Stomach (tissue), 9 donors: ENCODE data around the gene ZNF749. TPM values are rescaled to one million over a fixed set of nuclear protein-coding genes. Genes with fewer than 3 reads are reported as not detected.

Experiments used
- DNase-seq, 2 donors: peaks; one replicate each; pipeline versions ENCODE4 v3.0.0 to v3.0.0-alpha.2; 2013 to 2019
- H3K27ac ChIP-seq, 5 donors: fragments of 200-600 bp in 4 of 5; sonication (generic) in 4 of 5; one replicate each; pipeline ENCODE4 v1.5.1; 2013 to 2019; ENCODE audit warnings: mild to moderate bottlenecking in 1 of 5, moderate library complexity in 1 of 5
- H3K27me3 ChIP-seq, 3 donors: fragments of 200-600 bp; sonication (generic); one replicate each; pipeline ENCODE4 v1.5.1; 2017 to 2019; ENCODE audit warnings: mixed run types in 1 of 3
- H3K36me3 ChIP-seq, 4 donors: fragments of 200-600 bp; sonication (generic); 1 replicate in 3 of 4; 2 replicates in 1 of 4; pipeline ENCODE4 v1.5.1; 2016 to 2019
- H3K4me1 ChIP-seq, 4 donors: fragments of 200-600 bp; sonication (generic); one replicate each; pipeline ENCODE4 v1.5.1; 2016 to 2019
- H3K4me3 ChIP-seq, 4 donors: fragments of 200-600 bp; sonication (generic) in 3 of 4; one replicate each; pipeline ENCODE4 v1.5.1; 2016 to 2019; ENCODE audit warnings: mild to moderate bottlenecking in 1 of 4
- H3K9me3 ChIP-seq, 4 donors: fragments of 200-600 bp; sonication (generic); one replicate each; pipeline ENCODE4 v1.5.1; 2016 to 2019
- EP300 ChIP-seq: sonication (generic); formaldehyde crosslinking; IDR thresholded peaks from one replicate; pipeline ENCODE4 v1.6.1; 2017; ENCODE audit warnings: antibody characterized with exemption
- POLR2A ChIP-seq, 4 donors: fragments of 450-650 bp; IDR thresholded peaks; one replicate each; pipeline ENCODE4 v1.6.1; 2016; ENCODE audit warnings: antibody characterized with exemption in 4 of 4, control low read depth in 2 of 4, mild to moderate bottlenecking in 1 of 4, moderate library complexity in 1 of 4
- POLR2AphosphoS5 ChIP-seq, 3 donors: sonication (generic); formaldehyde crosslinking; IDR thresholded peaks; one replicate each; pipeline ENCODE4 v1.6.1; 2016; ENCODE audit warnings: antibody characterized with exemption in 3 of 3
- WGBS, 5 donors: extraction: QIAGEN DNeasy Blood & Tissue Kit in 3 of 5; methylation state at CpG; one replicate each; pipeline versions ENCODE4 v1.1.5 to v1.1.7; 2013 to 2018; 5-methylcytosine and 5-hydroxymethylcytosine counted together
- intact Hi-C: fragments of 100-400 bp; cut with DNase I; formaldehyde crosslinking; loops from one replicate; pipeline ENCODE4 v1.15.1; 2023; ENCODE audit warnings: low total_unique reads
- polyA plus RNA-seq, 3 donors: library from polyadenylated mRNA; stranded (reverse); fragments of 200-250 nt; gene quantifications; one replicate each; pipeline ENCODE4 v1.2.3, GENCODE V29; 2013
- total RNA-seq, 5 donors: library from RNA; depleted of rRNA; stranded (reverse); fragments of >200 nt; gene quantifications; one replicate each; pipeline versions ENCODE4 v1.1.0 to v1.2.3, GENCODE V29; 2014 to 2016
- TF ChIP-seq, protein P1 (sequence below), 7 experiments: fragments of 450-650 bp in 4 of 7; fragments of 200-600 bp in 3 of 7; sonication (generic) in 3 of 7; IDR thresholded peaks; one replicate each; pipeline ENCODE4 v1.5.1; 2016 to 2019; ENCODE audit warnings: antibody characterized with exemption in 7 of 7, control low read depth in 2 of 7, mild to moderate bottlenecking in 1 of 7
- donor health status: healthy with polysubstance abuse.
- donor health status: Bipolar disorder and iron deficiency.
- donor health status: healthy.

ZNF749 gene
- total and polyA plus RNA-seq, 8 donors: 4.6 to 28.1 (median 8.0) TPM

DNA sequence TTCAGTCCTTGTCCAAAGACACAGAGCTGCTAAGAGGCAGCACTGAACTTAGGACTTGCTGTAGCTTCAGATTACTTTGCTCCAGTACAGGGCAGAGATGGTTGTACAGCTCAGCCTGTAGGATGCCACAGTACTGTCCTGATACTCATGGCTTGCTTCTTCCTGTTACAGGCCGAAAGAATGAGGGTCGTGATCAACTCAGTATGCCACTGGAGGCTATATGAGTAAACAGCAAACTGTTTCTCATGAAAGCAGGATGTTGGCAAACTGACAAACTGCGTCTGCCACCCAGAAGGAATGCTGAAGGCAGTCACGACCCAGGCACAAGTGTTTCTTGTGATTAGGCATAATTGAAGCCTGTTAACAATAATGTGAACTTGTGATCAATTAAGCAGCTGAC is 2.8 kb downstream of the ZNF749 start:
- intact Hi-C loops: no loop called here
- Histone ChIP-seq H3K4me3 (no peak overlapping the region), H3K4me1 (peaks cover 7 to 26% (median 23%) of the 10 kb centered on the region in 4 donors), H3K27ac (no peak overlapping the region), H3K36me3 (peaks cover 4 to 53% (median 32%) of the 10 kb centered on the region in 4 donors), H3K9me3 (peaks cover under 1 to 55% (median 36%) of the 10 kb centered on the region in 4 donors), H3K27me3 (no peaks in the 10 kb centered on the region)
- 73 to 87% (median 81%) methylated on average over 4 of the region's 4 CpGs for WGBS, 5 donors
- no peak for DNase-seq
- TF ChIP-seq POLR2AphosphoS5 (IDR thresholded peaks at IDR 0.05) (no peak), POLR2A (IDR thresholded peaks at IDR 0.05) (no peak), EP300 (no peak)
- TF ChIP-seq, protein P1, sequence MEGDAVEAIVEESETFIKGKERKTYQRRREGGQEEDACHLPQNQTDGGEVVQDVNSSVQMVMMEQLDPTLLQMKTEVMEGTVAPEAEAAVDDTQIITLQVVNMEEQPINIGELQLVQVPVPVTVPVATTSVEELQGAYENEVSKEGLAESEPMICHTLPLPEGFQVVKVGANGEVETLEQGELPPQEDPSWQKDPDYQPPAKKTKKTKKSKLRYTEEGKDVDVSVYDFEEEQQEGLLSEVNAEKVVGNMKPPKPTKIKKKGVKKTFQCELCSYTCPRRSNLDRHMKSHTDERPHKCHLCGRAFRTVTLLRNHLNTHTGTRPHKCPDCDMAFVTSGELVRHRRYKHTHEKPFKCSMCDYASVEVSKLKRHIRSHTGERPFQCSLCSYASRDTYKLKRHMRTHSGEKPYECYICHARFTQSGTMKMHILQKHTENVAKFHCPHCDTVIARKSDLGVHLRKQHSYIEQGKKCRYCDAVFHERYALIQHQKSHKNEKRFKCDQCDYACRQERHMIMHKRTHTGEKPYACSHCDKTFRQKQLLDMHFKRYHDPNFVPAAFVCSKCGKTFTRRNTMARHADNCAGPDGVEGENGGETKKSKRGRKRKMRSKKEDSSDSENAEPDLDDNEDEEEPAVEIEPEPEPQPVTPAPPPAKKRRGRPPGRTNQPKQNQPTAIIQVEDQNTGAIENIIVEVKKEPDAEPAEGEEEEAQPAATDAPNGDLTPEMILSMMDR (IDR thresholded peaks at IDR 0.05): no peak

DNA sequence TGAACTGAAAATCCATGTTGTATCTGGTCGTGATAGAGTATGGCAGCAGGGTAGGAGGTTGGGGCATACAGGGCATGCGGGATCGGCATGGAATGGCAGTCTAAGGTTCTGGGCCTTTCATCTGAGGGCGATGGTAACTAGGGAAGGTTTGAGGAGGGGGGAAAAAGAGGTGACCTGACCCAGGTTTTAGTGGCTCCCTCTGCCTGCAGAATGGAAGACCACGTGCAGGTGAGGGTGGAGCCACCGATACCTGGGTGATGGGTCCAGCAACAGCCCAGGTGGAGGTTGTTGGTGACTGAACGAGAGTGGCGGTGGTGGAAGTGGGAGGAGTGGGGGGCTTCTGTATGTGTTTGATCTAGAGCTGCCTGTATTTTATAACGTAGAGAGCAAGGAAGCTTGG is 3.8 kb downstream of the ZNF749 start:
- peaks cover 14 to 63% (median 42%) of the 10 kb centered on the region in 4 donors for H3K36me3 ChIP-seq

DNA sequence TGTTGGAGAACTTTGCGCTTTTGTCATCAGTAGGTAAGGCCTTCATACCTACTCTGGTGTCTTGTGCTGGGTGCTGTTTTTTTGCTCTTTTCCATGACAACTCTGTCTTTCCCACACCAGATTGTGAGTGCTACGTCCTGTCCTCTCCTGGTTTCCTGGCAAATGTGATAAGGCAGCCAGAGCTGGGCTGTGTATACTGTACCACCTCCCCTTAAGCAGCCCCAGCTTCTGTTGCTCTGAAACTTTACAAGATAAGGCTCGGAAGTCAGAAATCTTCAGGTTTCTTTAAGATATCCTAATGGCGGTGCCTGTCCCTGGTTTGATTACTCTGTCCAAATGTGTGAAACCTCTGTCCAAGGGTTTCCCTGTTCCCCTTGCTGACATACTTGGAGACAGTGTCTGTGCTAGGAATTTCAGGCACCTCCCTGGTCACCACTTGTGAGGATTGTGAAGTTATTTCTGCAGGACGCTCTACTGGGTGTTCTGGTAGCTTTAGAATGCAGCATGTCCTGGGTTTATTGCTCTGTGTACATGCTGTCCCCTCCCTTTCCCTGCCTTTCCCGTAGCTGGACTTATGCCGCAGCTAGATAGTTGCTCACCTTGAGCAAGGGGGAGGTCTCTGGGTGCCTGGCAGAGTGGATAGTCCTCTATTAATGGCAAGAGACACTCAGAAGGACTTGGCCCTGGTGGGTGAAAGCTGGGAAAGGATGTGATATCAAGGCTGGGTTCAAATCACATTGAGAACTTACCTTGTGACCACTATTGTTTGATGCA is 7.0 kb downstream of the ZNF749 start:
- intact Hi-C loops: no loop called here
- TF ChIP-seq POLR2A (IDR thresholded peaks at IDR 0.05): no peak
- TF ChIP-seq POLR2AphosphoS5 (IDR thresholded peaks at IDR 0.05): no peak
- TF ChIP-seq, protein P1 (IDR thresholded peaks at IDR 0.05): no peak
- TF ChIP-seq EP300: no peak
- DNase-seq: no peak
- H3K4me3 ChIP-seq: no peak overlapping the region
- no peaks in the 10 kb centered on the region for H3K27me3 ChIP-seq
- peaks cover 22 to 96% (median 74%) of the 10 kb centered on the region in 4 donors for H3K9me3 ChIP-seq
- WGBS, 5 donors: 74 to 95% (median 81%) methylated on average over 6 to 7 of the region's 7 CpGs
- peaks cover 0 to 4% (median 1%) of the 10 kb centered on the region in 4 donors for H3K4me1 ChIP-seq
- peaks cover 27 to 93% (median 63%) of the 10 kb centered on the region in 4 donors for H3K36me3 ChIP-seq
- H3K27ac ChIP-seq: no peak overlapping the region

More for the DNA sequence above, 3.8 kb downstream of the ZNF749 start:
- TF ChIP-seq EP300 (no peak), POLR2AphosphoS5 (IDR thresholded peaks at IDR 0.05) (no peak), POLR2A (IDR thresholded peaks at IDR 0.05) (no peak)
- TF ChIP-seq, protein P1 (IDR thresholded peaks at IDR 0.05): no peak
- Histone ChIP-seq H3K27me3 (no peaks in the 10 kb centered on the region), H3K4me3 (no peak overlapping the region), H3K9me3 (peaks cover 6 to 65% (median 45%) of the 10 kb centered on the region in 4 donors), H3K27ac (no peak overlapping the region), H3K4me1 (peaks cover 7 to 26% (median 23%) of the 10 kb centered on the region in 4 donors)
- DNase-seq: no peak
- intact Hi-C loops: no loop called here
- WGBS, 5 donors: 82 to 95% (median 89%) methylated on average over 9 of the region's 9 CpGs

DNA sequence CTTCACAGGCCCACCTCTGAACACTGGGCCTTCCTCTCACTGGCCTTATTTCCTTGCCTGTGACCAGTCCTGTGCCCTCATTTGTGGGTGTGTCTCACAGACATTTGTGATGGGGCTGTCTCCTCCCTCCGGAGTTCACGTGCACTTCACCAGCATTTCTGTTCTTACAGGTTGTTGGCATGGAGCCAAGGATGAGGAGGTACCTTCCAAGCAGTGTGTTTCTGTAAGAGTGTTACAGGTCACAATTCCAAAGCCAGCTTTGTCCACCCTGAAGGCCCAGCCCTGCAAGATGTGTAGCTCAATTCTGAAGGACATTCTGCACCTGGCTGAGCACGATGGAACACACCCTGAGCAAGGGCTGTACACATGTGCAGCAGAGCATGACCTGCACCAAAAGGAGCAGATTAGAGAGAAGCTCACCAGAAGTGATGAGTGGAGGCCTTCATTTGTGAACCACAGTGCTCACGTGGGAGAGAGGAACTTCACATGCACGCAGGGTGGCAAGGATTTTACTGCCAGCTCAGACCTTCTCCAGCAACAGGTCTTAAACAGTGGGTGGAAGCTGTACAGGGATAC is 8.1 kb downstream of the ZNF749 start:
- no peak for DNase-seq
- Histone ChIP-seq H3K4me1 (no peaks in the 10 kb centered on the region), H3K36me3 (peaks cover 27 to 94% (median 59%) of the 10 kb centered on the region in 4 donors), H3K27me3 (no peaks in the 10 kb centered on the region), H3K9me3 (peaks cover 22 to 99% (median 83%) of the 10 kb centered on the region in 4 donors), H3K27ac (no peak overlapping the region), H3K4me3 (no peak overlapping the region)
- TF ChIP-seq EP300 (no peak), POLR2AphosphoS5 (IDR thresholded peaks at IDR 0.05) (no peak), POLR2A (IDR thresholded peaks at IDR 0.05) (no peak)
- TF ChIP-seq, protein P1 (IDR thresholded peaks at IDR 0.05): no peak
- 73 to 94% (median 79%) methylated on average over 5 of the region's 5 CpGs for WGBS, 5 donors
- intact Hi-C loops: no loop called here
